ENCODE results near the gene BDP1. TPM values are rescaled to one million over a fixed set of nuclear protein-coding genes. Genes with fewer than 3 reads are reported as not detected.
A peak's percentile ranks its signal among the peaks of the same experiment; 100 is the strongest.
"Not testable (repeated sequence)": the region's sequence is repeated elsewhere in the genome, so short reads cannot be mapped to it uniquely, and the experiment has no call there.

Gene BDP1
- total and polyA plus RNA-seq, 7 experiments from 2014 or later = 8.9 to 48.7 (median 35.5) TPM

DNA sequence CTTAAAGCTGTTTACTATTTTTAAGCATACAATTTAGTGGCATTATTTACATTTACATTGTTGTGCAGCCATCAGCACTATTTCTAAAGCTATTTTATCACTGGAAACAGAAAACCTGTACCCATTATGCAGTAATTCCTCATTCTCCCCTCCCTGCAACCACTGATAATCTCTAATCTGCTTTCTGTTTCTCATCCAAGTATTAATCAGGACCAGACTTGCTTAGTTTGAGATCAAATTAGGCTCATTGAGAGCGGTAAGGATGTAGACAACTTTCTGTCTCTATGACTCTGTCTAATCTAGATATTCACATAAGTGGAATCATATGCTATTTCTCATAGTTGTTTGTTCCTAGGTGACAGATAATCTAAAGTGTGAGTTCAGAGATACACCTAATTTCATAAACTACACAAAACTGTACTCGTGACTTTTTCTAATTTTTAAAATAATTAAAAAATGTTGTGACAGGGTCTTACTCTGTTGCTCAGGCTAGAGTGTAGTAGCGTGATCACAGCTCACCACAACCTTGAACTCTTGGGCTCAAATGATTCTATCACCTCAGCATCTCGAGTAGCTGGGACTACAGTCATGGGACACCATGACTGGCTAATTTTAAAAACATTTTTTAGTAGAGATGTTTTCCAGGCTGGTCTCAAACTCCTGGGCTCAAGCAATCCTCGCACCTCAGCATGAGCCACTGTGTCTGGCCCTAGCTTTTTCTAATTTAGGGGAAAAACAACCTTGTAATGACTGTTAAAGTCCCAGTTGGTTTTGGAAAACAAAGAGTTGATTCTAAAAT is 37.6 kb downstream of the BDP1 start:
- ChIA-PET POLR2A (no interaction called here), CTCF (interaction anchor here (0.6 kb wide), 1 partner anchor 18 kb away, joined by 5 read pairs; no protein-coding TSS in a partner anchor)
- intact Hi-C loops (cut with micrococcal nuclease) = no loop called here
- H3K27me3 ChIP-seq (ENCODE audit: control insufficient read depth in 2 of 2, insufficient read depth in 2 of 2, low read length in 2 of 2) = no peaks in the 10 kb centered on the region
- Mint-ChIP-seq H3K36me3 (peaks cover 15 to 54% (median 34%) of the 10 kb centered on the region in 5 donors), H3K4me1 (peaks cover 0 to 6% (median 0%) of the 10 kb centered on the region in 7 donors), H3K27me3 (no peaks in the 10 kb centered on the region), H3K4me3 (no peak overlapping the region), H3K27ac (peak overlapping the region in 2 of 9 donors; percentile 32 to 59), H3K9me3 (peaks cover 0 to under 1% (median 0%) of the 10 kb centered on the region in 11 donors)
- H3K27ac ChIP-seq (ENCODE audit: low read depth, low read length) = no peak overlapping the region
- H3K36me3 ChIP-seq (ENCODE audit: control insufficient read depth in 2 of 3, insufficient read depth in 3 of 3, low read length in 3 of 3) = peaks cover 6 to 65% (median 16%) of the 10 kb centered on the region in 3 experiments
- H3K4me1 ChIP-seq (ENCODE audit: control insufficient read depth in 2 of 2, insufficient read depth in 2 of 2, low read length in 2 of 2) = no peaks in the 10 kb centered on the region
- no peak for ATAC-seq
- H3K9me3 ChIP-seq (ENCODE audit: control insufficient read depth in 2 of 3, low read length in 3 of 3) = no peaks in the 10 kb centered on the region
- H3K4me3 ChIP-seq (ENCODE audit: low read length) = no peak overlapping the region
- no peak for DNase-seq

DNA sequence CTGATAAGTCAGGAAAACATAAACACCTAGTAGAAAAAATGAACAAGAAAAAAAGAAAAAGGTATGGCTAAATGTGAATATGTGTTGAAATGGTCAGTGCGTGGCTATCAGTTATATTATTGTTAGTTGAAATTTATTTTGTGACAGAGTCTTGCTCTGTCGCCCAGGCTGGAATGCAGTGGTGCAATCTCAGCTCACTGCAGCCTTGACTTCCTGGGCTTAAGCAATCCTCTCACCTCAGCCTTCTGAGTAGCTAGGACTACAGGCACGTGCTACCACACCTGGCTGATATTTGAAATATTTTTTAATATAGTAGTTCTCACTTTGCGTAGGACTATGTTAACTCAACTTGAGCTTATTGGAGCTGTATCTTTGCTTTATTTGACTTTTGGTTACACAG is 38.8 kb downstream of the BDP1 start:
- H3K4me3 Mint-ChIP-seq; H3K4me3 ChIP-seq (ENCODE audit: low read length); DNase-seq; POLR2A ChIA-PET; H3K9me3 Mint-ChIP-seq; H3K4me1 Mint-ChIP-seq; H3K27me3 Mint-ChIP-seq; intact Hi-C loops (cut with micrococcal nuclease); H3K27me3 ChIP-seq (ENCODE audit: control insufficient read depth in 2 of 2, insufficient read depth in 2 of 2, low read length in 2 of 2); ATAC-seq; H3K4me1 ChIP-seq (ENCODE audit: control insufficient read depth in 2 of 2, insufficient read depth in 2 of 2, low read length in 2 of 2); H3K9me3 ChIP-seq (ENCODE audit: control insufficient read depth in 2 of 3, low read length in 3 of 3); H3K27ac ChIP-seq (ENCODE audit: low read depth, low read length): not testable (repeated sequence)
- Mint-ChIP-seq H3K36me3 (peaks cover 14 to 48% (median 34%) of the 10 kb centered on the region in 5 donors), H3K27ac (peak overlapping the region in 1 of 9 donors; percentile 20)
- CTCF ChIA-PET = interaction anchor here (1.1 kb wide), 1 partner anchor 18 kb away, joined by 5 read pairs; no protein-coding TSS in a partner anchor
- peaks cover 6 to 65% (median 16%) of the 10 kb centered on the region in 3 experiments for H3K36me3 ChIP-seq (ENCODE audit: control insufficient read depth in 2 of 3, insufficient read depth in 3 of 3, low read length in 3 of 3)

DNA sequence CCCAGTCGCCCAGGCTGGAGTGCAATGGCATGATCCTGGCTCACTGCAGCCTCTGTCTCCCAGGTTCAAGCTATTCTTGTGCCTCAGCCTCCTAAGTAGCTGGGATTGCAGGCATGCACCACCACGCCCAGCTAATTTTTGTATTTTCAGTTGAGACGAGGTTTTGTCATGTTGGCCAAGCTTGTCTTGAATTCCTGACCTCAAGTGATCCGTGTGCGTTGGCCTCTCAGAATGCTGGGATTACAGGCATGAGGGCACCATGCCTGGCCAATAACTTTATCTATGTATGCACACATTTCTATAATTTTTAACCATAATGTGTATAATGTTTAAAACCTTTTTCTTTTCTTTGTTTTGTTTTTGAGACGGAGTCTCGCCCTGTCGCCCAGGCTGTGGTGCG is 43.3 kb downstream of the BDP1 start:
- H3K27me3 Mint-ChIP-seq; H3K4me3 Mint-ChIP-seq; POLR2A ChIA-PET; H3K4me1 Mint-ChIP-seq; intact Hi-C loops (cut with micrococcal nuclease); H3K27ac ChIP-seq (ENCODE audit: low read depth, low read length); H3K4me1 ChIP-seq (ENCODE audit: control insufficient read depth in 2 of 2, insufficient read depth in 2 of 2, low read length in 2 of 2); H3K9me3 ChIP-seq (ENCODE audit: control insufficient read depth in 2 of 3, low read length in 3 of 3); H3K27me3 ChIP-seq (ENCODE audit: control insufficient read depth in 2 of 2, insufficient read depth in 2 of 2, low read length in 2 of 2); DNase-seq; CTCF ChIA-PET; ATAC-seq; H3K27ac Mint-ChIP-seq; H3K9me3 Mint-ChIP-seq; H3K4me3 ChIP-seq (ENCODE audit: low read length): not testable (repeated sequence)
- peaks cover 4 to 44% (median 21%) of the 10 kb centered on the region in 3 experiments for H3K36me3 ChIP-seq (ENCODE audit: control insufficient read depth in 2 of 3, insufficient read depth in 3 of 3, low read length in 3 of 3)
- H3K36me3 Mint-ChIP-seq = peaks cover 6 to 46% (median 28%) of the 10 kb centered on the region in 5 donors

DNA sequence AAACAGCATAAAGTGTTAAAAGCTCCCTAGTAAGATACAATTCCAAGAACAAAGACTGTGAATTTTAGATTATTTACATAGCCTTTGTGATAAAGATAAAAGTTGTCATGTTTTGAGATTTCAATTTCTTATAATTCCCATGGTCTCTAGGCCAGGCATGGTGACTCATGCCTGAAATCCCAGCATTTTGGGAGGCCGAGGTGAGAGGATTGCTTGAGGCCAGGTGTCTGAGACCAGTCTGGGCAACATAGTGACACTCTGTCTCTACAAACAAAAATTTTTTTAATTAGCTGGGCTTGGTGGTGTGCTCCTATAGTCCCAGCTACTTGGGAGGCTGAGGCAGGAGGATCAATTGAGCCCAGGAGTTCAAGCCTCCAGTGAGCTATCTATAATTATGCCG is 48.1 kb downstream of the BDP1 start:
- POLR2A ChIA-PET = interaction anchor here (0.5 kb wide), 1 partner anchor 1123 kb away, joined by 3 read pairs; no protein-coding TSS in a partner anchor

DNA sequence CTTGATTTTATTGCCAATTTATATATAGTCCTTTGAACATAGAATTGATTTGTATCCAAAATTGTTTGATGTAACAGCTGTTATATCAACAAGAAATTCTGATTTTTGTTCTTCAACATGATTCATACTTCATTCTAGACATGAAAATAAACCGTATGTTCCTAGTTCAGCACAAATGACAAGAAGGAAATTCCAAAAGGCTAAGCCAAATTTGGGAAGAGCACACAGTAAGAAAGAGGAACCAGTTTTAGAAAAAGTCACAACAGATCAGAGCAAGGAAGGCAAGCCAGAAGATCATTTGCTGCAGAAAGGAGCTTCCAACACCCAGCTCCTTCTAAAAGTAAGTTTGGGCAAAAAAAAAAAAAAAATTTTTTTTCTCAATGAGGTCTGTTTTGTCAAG is 66.7 kb downstream of the BDP1 start:
- Mint-ChIP-seq H3K9me3 (peaks cover 0 to 1% (median 0%) of the 10 kb centered on the region in 11 donors), H3K27ac (peak overlapping the region in 4 of 9 donors; percentile 6 to 52 (median 28)), H3K36me3 (peaks cover 9 to 53% (median 37%) of the 10 kb centered on the region in 5 donors), H3K4me3 (no peak overlapping the region), H3K4me1 (peaks cover 0 to 1% (median 0%) of the 10 kb centered on the region in 7 donors), H3K27me3 (no peaks in the 10 kb centered on the region)
- H3K36me3 ChIP-seq (ENCODE audit: control insufficient read depth in 2 of 3, insufficient read depth in 3 of 3, low read length in 3 of 3) = peaks cover 3 to 58% (median 14%) of the 10 kb centered on the region in 3 experiments
- ChIA-PET POLR2A (no interaction called here), CTCF (interaction anchor here (0.7 kb wide), 1 partner anchor 10 kb away, joined by 4 read pairs; no protein-coding TSS in a partner anchor)
- H3K4me3 ChIP-seq (ENCODE audit: low read length) = no peak overlapping the region
- no peak overlapping the region for H3K27ac ChIP-seq (ENCODE audit: low read depth, low read length)
- DNase-seq = no peak
- H3K4me1 ChIP-seq (ENCODE audit: control insufficient read depth in 2 of 2, insufficient read depth in 2 of 2, low read length in 2 of 2) = no peaks in the 10 kb centered on the region
- H3K27me3 ChIP-seq (ENCODE audit: control insufficient read depth in 2 of 2, insufficient read depth in 2 of 2, low read length in 2 of 2) = no peaks in the 10 kb centered on the region
- H3K9me3 ChIP-seq (ENCODE audit: control insufficient read depth in 2 of 3, low read length in 3 of 3) = no peaks in the 10 kb centered on the region
- no peak for ATAC-seq
- intact Hi-C loops (cut with micrococcal nuclease) = no loop called here

More for the DNA sequence above, 48.1 kb downstream of the BDP1 start:
- peaks cover 0 to 57% (median 40%) of the 10 kb centered on the region in 5 donors for H3K36me3 Mint-ChIP-seq
- CTCF ChIA-PET = interaction anchor here (0.6 kb wide), 1 partner anchor 35 kb away, joined by 3 read pairs; no protein-coding TSS in a partner anchor
- H3K4me3 Mint-ChIP-seq = no peak overlapping the region
- H3K27ac Mint-ChIP-seq = no peak overlapping the region
- H3K4me1 Mint-ChIP-seq = peaks cover 0 to 3% (median 0%) of the 10 kb centered on the region in 7 donors
- Histone ChIP-seq H3K4me1 (ENCODE audit: control insufficient read depth in 2 of 2, insufficient read depth in 2 of 2, low read length in 2 of 2) (no peaks in the 10 kb centered on the region), H3K27me3 (ENCODE audit: control insufficient read depth in 2 of 2, insufficient read depth in 2 of 2, low read length in 2 of 2) (no peaks in the 10 kb centered on the region), H3K9me3 (ENCODE audit: control insufficient read depth in 2 of 3, low read length in 3 of 3) (no peaks in the 10 kb centered on the region), H3K4me3 (ENCODE audit: low read length) (no peak overlapping the region), H3K36me3 (ENCODE audit: control insufficient read depth in 2 of 3, insufficient read depth in 3 of 3, low read length in 3 of 3) (peaks cover 4 to 52% (median 14%) of the 10 kb centered on the region in 3 experiments), H3K27ac (ENCODE audit: low read depth, low read length) (no peak overlapping the region)
- ATAC-seq (no peak), DNase-seq (no peak)
- no peaks in the 10 kb centered on the region for H3K9me3 Mint-ChIP-seq
- intact Hi-C loops (cut with micrococcal nuclease) = no loop called here
- H3K27me3 Mint-ChIP-seq = no peaks in the 10 kb centered on the region

DNA sequence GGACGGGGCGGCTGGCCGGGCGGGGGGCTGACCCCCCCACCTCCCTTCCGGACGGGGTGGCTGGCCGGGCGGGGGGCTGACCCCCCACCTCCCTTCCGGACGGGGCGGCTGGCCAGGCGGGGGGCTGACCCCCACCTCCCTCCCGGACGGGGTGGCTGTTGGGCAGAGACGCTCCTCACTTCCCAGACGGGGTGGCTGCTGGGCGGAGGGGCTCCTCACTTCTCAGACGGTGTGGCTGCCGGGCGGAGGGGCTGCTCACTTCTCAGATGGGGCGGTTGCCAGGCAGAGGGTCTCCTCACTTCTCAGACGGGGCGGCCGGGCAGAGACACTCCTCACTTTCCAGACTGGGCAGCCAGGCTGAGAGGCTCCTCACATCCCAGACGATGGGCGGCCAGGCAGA is 70.2 kb downstream of the BDP1 start:
- H3K36me3 Mint-ChIP-seq = peaks cover 10 to 47% (median 26%) of the 10 kb centered on the region in 5 donors
- H3K9me3 ChIP-seq (ENCODE audit: control insufficient read depth in 2 of 3, low read length in 3 of 3); H3K4me3 Mint-ChIP-seq; H3K27me3 ChIP-seq (ENCODE audit: control insufficient read depth in 2 of 2, insufficient read depth in 2 of 2, low read length in 2 of 2); H3K27me3 Mint-ChIP-seq; intact Hi-C loops (cut with micrococcal nuclease); H3K4me1 Mint-ChIP-seq; H3K4me1 ChIP-seq (ENCODE audit: control insufficient read depth in 2 of 2, insufficient read depth in 2 of 2, low read length in 2 of 2); H3K27ac ChIP-seq (ENCODE audit: low read depth, low read length); DNase-seq; H3K27ac Mint-ChIP-seq; H3K9me3 Mint-ChIP-seq; H3K4me3 ChIP-seq (ENCODE audit: low read length); ATAC-seq; CTCF ChIA-PET: not testable (repeated sequence)
- H3K36me3 ChIP-seq (ENCODE audit: control insufficient read depth in 2 of 3, insufficient read depth in 3 of 3, low read length in 3 of 3) = peaks cover 0 to 32% (median 14%) of the 10 kb centered on the region in 3 experiments
- POLR2A ChIA-PET = interaction anchor here (0.6 kb wide), 1 partner anchor 83 kb away, joined by 3 read pairs; no protein-coding TSS in a partner anchor

Measured in naive thymus-derived CD4-positive, alpha-beta T cell (primary cell).